Mammary epithelial cell (primary cell): ENCODE data around the gene WASF2.

Source experiments
- CTCF ChIP-seq, 2 donors: IDR thresholded peaks in 1 of 2; conservative IDR thresholded peaks in 1 of 2; 2 replicates each; pipeline ENCODE4 v1.5.1; 2011 to 2012; ENCODE audit warnings: inconsistent platforms in 2 of 2, low read length in 2 of 2, mild to moderate bottlenecking in 2 of 2, control low read depth in 1 of 2, low read depth in 1 of 2; ENCODE audit not compliant: insufficient read depth in 1 of 2; ENCODE audit errors: extremely low read depth in 1 of 2
- EZH2 ChIP-seq: IDR thresholded peaks from 2 replicates; pipeline ENCODE4 v1.6.1; 2012; ENCODE audit warnings: low read length, inconsistent platforms, borderline replicate concordance

GRCh38 chr1:27523337-27524020 is 33.5 kb upstream of the WASF2 start:
- TF ChIP-seq CTCF (conservative IDR thresholded peaks at IDR 0.05 in 1 of 2, IDR thresholded peaks at IDR 0.05 in 1 of 2; ENCODE audit: extremely low read depth in 1 of 2, insufficient read depth in 1 of 2, low read depth in 1 of 2, low read length in 2 of 2): no peak
- TF ChIP-seq EZH2: no peak
